ENCODE results near the gene C1R. TPM values are rescaled to one million over a fixed set of nuclear protein-coding genes. Genes with fewer than 3 reads are reported as not detected.

Gene C1R
- total RNA-seq, 1 donor from 2014 or later: 0.78 TPM

DNA sequence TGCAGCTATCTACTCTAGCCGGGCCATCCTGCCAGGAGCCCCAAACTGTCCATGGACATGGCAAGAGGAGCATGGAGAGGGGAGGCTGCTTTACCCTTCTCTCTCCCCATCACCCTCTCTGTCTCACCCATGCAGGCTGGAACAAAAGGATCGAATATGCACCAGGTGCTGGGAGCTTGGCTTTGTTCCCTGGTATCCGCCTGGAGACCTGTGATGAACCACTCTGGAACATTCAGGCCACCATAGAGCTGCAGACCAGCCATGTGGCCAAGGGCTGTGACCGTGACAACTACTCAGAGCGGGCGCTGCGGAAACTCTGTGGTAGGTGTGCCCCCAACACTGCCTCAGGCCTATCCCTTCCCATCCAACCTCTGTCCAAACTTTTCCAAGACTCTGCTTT is 43.8 kb upstream of the C1R start:
- intact Hi-C loops (cut with micrococcal nuclease): no loop called here
- no peaks in the 10 kb centered on the region for H3K9me3 Mint-ChIP-seq
- DNase-seq (no peak), ATAC-seq (ENCODE audit: low read depth) (no peak)
- ChIA-PET POLR2A (interaction anchor here (0.6 kb wide), 1 partner anchor 17 kb away, joined by 6 read pairs; no protein-coding TSS in a partner anchor), CTCF (no interaction called here)
- peaks cover 27% of the 10 kb centered on the region for H3K36me3 Mint-ChIP-seq (ENCODE audit: low read depth)
- no peak overlapping the region for H3K27ac Mint-ChIP-seq
- TF ChIP-seq CTCF (IDR thresholded peaks at IDR 0.05): no peak
- H3K27me3 Mint-ChIP-seq: no peaks in the 10 kb centered on the region
- peaks cover 6% of the 10 kb centered on the region for H3K4me1 Mint-ChIP-seq
- no peak overlapping the region for H3K4me3 Mint-ChIP-seq

DNA sequence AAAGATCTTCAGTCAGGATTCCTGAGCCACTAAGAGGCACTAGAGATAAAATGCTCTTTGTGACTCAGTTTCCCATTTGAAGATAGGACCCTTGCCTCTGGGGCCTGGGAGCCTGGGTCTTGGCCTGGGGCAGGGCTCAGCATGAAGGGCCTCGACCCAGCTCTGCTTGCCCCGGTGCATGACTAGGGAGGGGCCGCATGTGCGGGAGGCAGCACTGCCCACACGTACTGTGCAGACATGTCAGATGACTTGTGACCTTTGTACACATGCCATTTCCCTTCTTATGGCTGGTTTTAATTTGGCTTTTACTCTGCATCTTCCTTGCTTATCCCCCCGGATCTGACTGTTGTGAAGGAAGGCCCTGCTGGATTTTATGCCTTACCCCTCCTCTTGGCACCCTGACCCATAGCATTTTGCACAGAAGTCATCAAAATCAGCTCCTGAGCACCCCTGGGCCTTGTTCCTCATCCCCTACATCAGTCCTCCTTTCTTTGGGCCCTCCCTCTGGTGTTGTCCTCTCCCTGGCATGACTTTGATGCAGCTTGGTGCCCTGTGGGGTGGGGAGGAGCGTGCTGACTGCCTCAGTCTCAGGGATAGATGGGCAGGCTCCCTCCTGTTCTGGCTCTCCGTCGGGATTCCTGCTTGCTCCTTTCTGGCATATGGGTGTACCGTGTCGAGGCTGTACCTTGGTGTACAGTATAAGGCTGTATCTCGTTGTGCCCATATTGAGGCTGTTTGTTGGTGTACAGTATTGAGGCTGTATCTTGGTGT is 42.3 kb upstream of the C1R start:
- peaks cover 33% of the 10 kb centered on the region for H3K36me3 Mint-ChIP-seq (ENCODE audit: low read depth)
- TF ChIP-seq CTCF (IDR thresholded peaks at IDR 0.05): no peak
- H3K27me3 Mint-ChIP-seq: no peaks in the 10 kb centered on the region
- no peaks in the 10 kb centered on the region for H3K9me3 Mint-ChIP-seq
- no peak for DNase-seq
- peaks cover 14% of the 10 kb centered on the region for H3K4me1 Mint-ChIP-seq
- ATAC-seq (ENCODE audit: low read depth): no peak
- no peak overlapping the region for H3K27ac Mint-ChIP-seq
- ChIA-PET CTCF (no interaction called here), POLR2A (no interaction called here)
- intact Hi-C loops (cut with micrococcal nuclease): no loop called here
- no peak overlapping the region for H3K4me3 Mint-ChIP-seq

GRCh38 chr12:7131502-7131866 is 39.2 kb upstream of the C1R start:
- no peaks in the 10 kb centered on the region for H3K27me3 Mint-ChIP-seq
- CTCF ChIA-PET: no interaction called here
- POLR2A ChIA-PET: interaction anchor here (0.6 to 0.9 kb wide), 2 partner anchors 113 to 251 kb away, joined by 3 read pairs; partner anchors contain the start of gene LPCAT3
- DNase-seq (no peak), ATAC-seq (ENCODE audit: low read depth) (no peak)
- H3K36me3 Mint-ChIP-seq (ENCODE audit: low read depth): peaks cover 19% of the 10 kb centered on the region
- intact Hi-C loops (cut with micrococcal nuclease): loop anchor here (2.0 kb wide), 1 partner anchor 23 kb away; the partner anchor contains the start of gene C1RL
- H3K4me1 Mint-ChIP-seq: peaks cover 24% of the 10 kb centered on the region
- no peaks in the 10 kb centered on the region for H3K9me3 Mint-ChIP-seq
- no peak for TF ChIP-seq CTCF (IDR thresholded peaks at IDR 0.05)
- no peak overlapping the region for H3K27ac Mint-ChIP-seq
- H3K4me3 Mint-ChIP-seq: peak overlapping the region; percentile 93

GRCh38 chr12:7130701-7131501 is 38.7 kb upstream of the C1R start:
- intact Hi-C loops (cut with micrococcal nuclease): loop anchor here (1.0 to 2.0 kb wide), 4 partner anchors 13 to 58 kb away; partner anchors contain the start of genes C1RL and PEX5
- ChIA-PET POLR2A (interaction anchor here (0.9 to 1.4 kb wide), 2 partner anchors 113 to 171 kb away, joined by 3 to 4 read pairs; partner anchors contain the start of gene LPCAT3), CTCF (no interaction called here)
- Mint-ChIP-seq H3K4me3 (peak overlapping the region; percentile 93), H3K27me3 (no peaks in the 10 kb centered on the region), H3K27ac (peak overlapping the region; percentile 80), H3K4me1 (peaks cover 24% of the 10 kb centered on the region), H3K36me3 (ENCODE audit: low read depth) (peaks cover 16% of the 10 kb centered on the region), H3K9me3 (no peaks in the 10 kb centered on the region)
- ATAC-seq (ENCODE audit: low read depth) (peak; percentile 36), DNase-seq (peak; percentile 40)
- no peak for TF ChIP-seq CTCF (IDR thresholded peaks at IDR 0.05)

Measured in activated B cell treated with CpG ODN at 0.5 μM for 24 hours (primary cell).